GM12874 (cell line): ENCODE measurements around the gene FGD4.

ENCODE experiments used
- TF ChIP-seq, protein P1 (sequence below): IDR thresholded peaks from 2 replicates; pipeline ENCODE4 v1.5.1; 2011; ENCODE audit warnings: low read depth, mild to moderate bottlenecking, control low read depth, low read length, moderate library complexity; ENCODE audit not compliant: insufficient read depth

The FGD4 gene

DNA sequence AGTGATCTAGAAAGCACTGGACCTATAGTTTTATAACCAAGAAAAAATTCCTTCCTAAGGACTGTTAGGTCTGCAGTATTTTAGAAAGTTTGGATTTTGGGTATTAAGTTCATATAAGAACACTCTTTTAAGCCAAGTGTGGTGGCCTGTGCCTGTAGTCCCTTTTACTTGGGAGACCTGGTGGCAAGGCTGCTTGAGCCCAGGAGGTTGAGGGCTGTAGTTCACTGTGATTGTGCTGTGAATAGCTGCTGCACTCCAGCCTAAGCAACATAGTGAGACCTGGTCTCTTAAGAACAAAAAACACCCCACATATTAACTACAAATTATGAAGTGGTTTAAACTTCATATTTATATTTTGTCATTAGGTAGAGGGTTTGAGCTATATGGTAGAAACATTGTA, 289.4 kb downstream of the FGD4 start:
- TF ChIP-seq, protein P1, sequence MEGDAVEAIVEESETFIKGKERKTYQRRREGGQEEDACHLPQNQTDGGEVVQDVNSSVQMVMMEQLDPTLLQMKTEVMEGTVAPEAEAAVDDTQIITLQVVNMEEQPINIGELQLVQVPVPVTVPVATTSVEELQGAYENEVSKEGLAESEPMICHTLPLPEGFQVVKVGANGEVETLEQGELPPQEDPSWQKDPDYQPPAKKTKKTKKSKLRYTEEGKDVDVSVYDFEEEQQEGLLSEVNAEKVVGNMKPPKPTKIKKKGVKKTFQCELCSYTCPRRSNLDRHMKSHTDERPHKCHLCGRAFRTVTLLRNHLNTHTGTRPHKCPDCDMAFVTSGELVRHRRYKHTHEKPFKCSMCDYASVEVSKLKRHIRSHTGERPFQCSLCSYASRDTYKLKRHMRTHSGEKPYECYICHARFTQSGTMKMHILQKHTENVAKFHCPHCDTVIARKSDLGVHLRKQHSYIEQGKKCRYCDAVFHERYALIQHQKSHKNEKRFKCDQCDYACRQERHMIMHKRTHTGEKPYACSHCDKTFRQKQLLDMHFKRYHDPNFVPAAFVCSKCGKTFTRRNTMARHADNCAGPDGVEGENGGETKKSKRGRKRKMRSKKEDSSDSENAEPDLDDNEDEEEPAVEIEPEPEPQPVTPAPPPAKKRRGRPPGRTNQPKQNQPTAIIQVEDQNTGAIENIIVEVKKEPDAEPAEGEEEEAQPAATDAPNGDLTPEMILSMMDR = no peak

DNA sequence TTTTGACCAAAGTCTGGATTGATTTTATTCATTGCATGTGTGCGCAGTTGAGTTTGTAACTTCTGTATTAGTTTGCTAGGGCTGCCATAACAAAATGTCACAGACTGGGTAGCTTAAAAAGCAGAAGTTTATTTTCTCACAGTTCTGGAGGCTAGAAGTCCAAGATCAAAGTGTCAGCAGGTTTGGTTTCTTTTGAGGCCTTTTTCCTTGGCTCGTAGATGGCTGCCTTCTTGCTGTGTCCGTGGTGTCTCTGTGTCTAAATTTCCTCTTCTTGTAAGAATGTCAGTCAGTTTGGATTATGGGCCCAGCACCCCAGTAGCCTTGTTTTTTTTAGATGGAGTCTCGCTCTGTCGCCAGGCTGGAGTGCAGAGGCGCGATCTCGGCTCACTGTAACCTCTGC, 291.6 kb downstream of the FGD4 start:
- TF ChIP-seq, protein P1 = no peak

- TF ChIP-seq, protein P1 = no peak
Measured at GRCh38 chr12:32692358-32692757, 293.0 kb downstream of the FGD4 start.

DNA sequence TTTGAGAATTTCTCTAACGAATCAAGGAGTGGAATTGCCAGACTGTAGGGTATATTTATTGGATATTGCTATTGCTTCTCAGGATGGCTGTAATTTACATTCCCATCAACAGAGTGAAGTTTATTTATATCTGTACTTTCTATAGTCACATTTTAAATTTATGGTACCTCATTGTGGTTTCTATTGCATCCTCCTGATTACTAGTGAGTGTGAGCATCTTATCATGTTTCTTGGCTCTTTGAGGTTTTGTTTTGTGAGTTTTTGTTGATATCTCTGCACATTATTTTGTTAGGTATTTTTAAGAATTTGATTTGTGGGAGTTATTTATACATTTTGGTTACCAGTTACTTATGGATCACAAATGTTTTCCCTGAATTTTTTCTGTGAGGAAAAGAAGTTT, 293.7 kb downstream of the FGD4 start:
- TF ChIP-seq, protein P1 = no peak
